IPS DF 4.7 (cell line): ENCODE measurements around the gene TTC27.
"Not testable (repeated sequence)": the region's sequence is repeated elsewhere in the genome, so short reads cannot be mapped to it uniquely, and the experiment has no call there.

ENCODE experiments used
- DNase-seq: peaks from one replicate; pipeline ENCODE4 v3.0.0-alpha.2; 2013; ENCODE audit warnings: low spot score; ENCODE audit errors: extremely low read depth

The TTC27 gene

DNA sequence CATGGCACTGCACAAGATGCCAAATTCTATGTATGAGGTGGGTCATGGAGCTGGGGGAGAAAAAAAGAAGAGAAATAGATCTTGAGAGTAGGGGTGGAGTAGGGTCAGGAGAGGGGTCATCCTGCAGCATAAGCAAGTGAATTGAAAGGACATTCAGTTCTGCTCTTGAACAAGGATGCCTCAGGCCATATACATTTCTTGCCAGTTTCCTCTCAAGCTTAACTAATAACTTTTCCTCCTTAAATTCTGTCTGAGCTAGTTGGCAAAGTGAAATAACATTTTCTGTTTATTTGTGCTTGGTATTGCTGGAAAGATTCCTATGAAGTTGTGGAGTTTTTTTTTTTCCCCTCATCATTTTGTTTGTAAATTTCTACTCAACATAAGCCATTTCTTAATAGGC is 219.9 kb downstream of the TTC27 start:
- no peak for DNase-seq

- no peak for DNase-seq
Measured at GRCh38 chr2:32849456-32850194, 221.8 kb downstream of the TTC27 start.

DNA sequence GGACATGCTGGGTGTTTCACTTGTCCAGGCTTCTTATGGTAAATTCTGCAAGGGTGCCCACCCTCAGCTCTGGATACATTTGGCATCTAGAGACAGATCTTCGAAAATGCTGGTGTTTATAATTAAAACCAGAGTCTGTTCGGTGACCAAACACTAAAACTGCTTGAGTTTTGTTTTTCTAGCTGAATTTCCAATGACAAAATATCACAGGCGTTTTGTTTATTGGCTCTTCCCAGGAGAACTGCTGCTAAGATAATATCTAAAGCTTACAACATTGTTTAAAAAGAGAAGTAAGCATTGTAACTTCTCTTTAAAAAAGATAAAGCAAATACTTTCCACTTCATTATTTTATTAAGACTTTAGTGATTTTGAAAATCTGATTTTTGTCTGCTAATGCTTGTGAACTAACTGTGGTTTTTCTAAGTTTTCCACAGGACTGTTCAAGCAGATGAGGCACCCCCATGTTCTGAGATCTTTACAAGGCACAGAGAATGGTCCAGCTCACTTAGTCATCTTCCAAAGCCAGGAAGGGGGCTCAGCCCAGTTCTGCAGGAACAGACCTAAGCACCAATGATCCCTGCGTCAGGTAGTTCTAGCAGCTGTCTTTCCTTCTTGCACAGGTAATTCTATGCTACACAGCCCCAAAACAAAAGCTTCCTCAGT is 224.1 kb downstream of the TTC27 start:
- DNase-seq = no peak

DNA sequence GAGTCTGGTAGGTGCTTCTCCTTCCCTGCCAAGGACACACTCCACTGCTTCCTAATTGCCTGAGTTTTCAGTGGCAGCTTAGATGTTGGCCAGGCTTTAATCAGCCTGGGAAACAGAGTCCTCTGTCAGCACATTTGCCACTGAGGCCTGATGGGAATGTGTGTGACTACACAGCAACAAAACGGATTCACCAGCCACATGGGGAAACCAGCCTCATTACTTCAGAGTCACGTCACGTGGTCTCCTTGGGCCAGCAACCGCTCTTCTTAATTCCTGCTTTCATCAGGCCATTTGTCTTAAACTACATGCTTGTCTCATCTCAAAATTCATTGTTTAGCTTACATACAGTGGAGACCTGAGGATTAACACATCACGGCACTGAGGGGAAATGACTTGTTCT is 225.0 kb downstream of the TTC27 start:
- no peak for DNase-seq

- DNase-seq = no peak
Measured at GRCh38 chr2:32856891-32857290, 229.0 kb downstream of the TTC27 start.

DNA sequence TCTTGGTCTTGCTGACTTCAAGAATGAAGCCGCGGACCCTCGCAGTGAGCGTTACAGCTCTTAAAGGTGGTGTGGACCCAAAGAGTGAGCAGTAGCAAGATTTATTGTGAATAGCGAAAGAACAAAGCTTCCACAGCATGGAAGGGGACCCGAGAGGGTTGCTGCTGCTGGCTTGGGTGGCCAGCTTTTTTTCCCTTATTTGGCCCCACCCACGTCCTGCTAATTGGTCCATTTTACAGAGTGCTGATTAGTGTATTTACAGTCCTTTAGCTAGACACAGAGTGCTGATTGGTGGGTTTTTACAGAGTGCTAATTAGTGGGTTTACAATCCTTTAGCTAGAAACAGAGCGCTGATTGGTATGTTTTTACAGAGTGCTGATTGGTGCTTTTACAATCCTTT is 230.9 kb downstream of the TTC27 start:
- DNase-seq = no peak

DNA sequence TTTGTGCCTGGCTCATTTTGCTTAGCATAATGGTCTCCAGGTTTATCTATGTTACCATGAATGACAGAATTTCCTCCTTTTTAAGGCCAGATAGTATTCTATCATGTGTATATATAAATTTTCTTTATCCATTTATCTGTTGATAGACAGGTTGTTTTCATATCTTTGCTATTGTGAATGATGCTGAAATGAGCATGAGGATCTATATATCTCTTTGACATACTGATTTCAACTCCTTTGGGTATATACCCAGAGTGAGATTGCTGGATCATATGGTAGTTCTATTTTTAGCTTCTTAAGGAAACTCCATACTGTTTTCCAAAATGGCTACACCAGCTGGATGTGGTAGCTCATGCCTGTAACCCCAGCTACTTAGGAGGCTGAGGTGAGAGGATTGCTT is 232.5 kb downstream of the TTC27 start:
- no peak for DNase-seq

- no peak for DNase-seq
Measured at GRCh38 chr2:32862269-32863055, 234.6 kb downstream of the TTC27 start.

GRCh38 chr2:32863326-32863725 is 235.5 kb downstream of the TTC27 start:
- DNase-seq = no peak

DNA sequence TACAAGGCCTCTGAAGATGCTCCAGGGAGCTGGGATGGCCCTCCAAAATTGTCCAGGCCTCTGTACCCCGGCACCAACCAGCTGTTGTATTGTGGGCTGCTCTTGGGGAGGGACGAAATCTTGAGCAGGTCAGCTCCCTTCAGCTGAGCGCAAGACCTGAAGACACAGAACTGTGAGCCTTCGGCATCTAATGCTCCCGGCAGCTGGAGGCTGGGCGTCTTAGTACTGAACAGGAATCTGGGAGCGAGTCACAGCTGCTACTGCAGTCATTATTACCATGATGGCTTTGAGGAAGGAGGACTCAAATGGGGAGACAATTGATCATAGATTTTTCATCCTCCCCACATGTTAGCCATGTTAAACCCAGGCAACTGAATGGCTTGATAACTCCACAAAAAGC is 236.0 kb downstream of the TTC27 start:
- DNase-seq = no peak

DNA sequence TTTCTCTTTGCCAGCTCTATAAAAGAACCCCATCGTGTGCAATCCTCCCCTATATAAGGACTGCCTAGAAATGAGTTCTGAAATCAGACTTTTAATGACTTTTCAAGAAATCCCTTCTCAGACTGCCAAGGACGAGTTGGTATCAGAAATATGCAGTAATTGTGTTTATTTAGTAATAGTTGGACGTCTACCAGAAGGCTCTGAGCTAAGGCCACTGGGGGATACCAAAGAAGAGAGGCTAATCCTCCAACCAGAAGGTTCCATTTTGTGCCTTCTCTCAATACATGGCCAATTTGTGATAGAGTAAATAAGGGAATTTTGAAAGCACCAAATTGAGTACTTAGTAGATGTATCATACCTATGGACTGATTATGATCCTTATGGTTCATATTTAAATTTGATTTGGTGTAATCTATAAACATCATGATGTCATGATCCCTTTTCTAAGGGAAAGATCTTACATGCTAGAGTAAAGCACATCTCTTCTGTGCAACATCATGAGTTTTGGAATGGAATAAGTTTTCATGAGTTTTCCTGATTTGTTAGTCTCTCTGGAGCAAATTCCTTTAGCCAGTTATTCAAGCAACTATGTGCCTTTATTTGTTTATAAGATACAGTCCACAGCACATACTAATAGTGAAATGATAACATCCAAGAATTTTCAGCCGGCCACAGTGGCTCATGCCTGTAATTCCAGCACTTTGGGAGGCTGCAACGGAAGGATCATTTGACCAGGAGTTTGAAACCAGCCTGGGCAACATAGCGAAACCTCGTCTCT is 236.7 kb downstream of the TTC27 start:
- DNase-seq = no peak

GRCh38 chr2:32865399-32866068 is 237.7 kb downstream of the TTC27 start:
- DNase-seq = no peak

- DNase-seq = not testable (repeated sequence)
Measured at GRCh38 chr2:32866462-32866861, 238.6 kb downstream of the TTC27 start.
